Posterior vena cava (tissue), 2 donors: Measurements from ENCODE around the gene AFF2. TPM values are rescaled to one million over a fixed set of nuclear protein-coding genes. Genes with fewer than 3 reads are reported as not detected.
"Not testable (repeated sequence)": the region's sequence is repeated elsewhere in the genome, so short reads cannot be mapped to it uniquely, and the experiment has no call there.

Experiments
- DNase-seq: peaks from one replicate; pipeline ENCODE4 v3.0.0-alpha.2; 2020; ENCODE audit warnings: low spot score
- intact Hi-C, 2 donors: fragments of 100-400 bp; cut with DNase I; formaldehyde crosslinking; loops; one replicate each; pipeline versions ENCODE4 v1.14.1 to v1.14.2; 2022 to 2023
- total RNA-seq, 2 donors: library from RNA; stranded (reverse); fragmentation: NEBNext Ultra II Directional; extraction: Animal tissue kit (Norgen Biotek cat#: 25700); gene quantifications; one replicate each; pipeline ENCODE4 v1.2.1, GENCODE V29; 2021
- donor health status: DM: yes; HTN: yes; CAD: no.
- donor health status: DM: yes; HTN: yes; CAD: no.

Gene AFF2
- total RNA-seq, 2 donors from 2014 or later: 3.5 to 10.5 TPM

GRCh38 chrX:148618470-148619445 lies 118.3 kb downstream of the AFF2 start:
- no peak for DNase-seq
- intact Hi-C loops: no loop called here

DNA sequence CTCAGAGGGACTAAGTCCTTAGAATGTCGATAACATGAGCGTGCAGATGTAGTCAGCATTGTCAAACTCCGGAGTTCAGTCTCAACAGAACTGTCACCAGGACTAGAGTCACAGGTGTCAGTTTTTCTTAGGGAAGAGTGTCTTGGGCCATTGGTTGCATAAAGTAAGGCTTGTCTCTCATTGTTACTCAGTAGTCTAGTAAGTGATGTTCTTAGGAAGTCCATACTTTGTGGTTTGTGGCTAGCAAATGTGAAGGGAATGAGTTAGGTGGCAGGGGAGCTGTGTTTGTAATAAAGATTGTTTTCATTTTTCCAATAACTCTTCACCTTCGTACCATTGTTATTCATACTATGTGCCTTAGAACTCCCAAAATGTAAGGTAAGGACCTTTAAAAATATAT lies 119.6 kb downstream of the AFF2 start:
- no peak for DNase-seq
- intact Hi-C loops: no loop called here

DNA sequence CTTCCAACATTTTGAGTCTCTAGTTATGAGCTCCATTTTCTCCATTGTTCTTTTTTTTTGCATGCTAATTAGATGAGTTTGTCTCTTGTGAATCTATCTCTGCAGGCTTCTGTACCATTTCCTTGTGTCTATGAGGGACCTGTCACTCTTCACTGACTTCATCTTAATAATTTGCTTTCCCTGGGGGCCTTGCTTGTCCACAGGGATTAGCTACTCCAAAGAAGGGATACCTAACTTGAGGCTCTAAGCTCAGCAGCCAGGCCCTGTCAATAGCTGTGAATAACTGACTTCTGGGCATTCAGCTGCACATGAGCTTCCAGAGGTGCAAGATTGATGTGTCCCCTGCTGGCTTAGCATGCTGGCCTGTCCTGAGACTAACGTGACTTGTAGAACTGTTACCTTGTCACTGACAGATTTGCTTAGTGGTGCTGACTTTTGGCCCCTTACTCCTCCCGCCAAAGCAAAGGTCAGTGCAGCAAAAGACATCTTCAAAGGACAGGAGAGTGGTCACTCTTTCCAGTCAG lies 124.6 kb downstream of the AFF2 start:
- intact Hi-C loops: no loop called here
- no peak for DNase-seq

DNA sequence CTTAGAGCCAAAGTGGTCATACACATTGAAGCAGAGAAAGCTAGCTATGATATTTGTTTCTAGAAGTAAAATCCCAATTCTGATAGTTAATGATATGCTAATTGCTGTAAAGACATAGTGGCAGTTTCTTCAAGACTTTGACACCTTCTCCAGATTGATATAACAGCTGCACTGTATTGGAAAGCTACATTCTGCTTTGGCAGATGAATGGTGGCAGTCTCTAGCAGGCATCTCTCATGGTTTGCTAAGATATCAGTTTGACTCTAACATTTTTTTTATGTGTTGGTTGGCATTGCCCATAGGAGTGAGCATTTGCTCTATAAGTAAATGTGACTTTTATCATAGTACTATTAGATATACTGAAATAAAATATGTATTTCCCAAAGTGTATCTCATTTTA lies 128.2 kb downstream of the AFF2 start:
- intact Hi-C loops: no loop called here

DNA sequence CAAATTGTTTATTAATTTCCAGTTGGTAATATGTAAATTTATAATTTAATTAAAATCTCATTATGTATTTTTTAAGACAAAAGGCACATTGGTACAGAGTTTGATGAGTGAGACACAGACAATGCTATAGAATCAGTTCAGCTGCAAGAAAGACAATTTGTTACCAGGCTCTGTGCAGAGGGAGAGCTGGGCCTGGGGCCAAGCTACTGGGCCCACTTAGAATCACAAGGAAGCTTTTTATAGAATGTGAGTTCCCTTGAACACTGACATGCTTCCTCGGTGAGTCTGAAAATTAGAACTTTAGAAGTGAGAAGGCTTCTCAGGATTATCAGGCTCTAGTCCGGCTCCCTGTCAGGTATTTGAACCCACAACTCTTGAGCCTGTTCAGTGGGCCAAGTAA lies 129.0 kb downstream of the AFF2 start:
- intact Hi-C loops: no loop called here
- no peak for DNase-seq

More for the DNA sequence above, 128.2 kb downstream of the AFF2 start:
- no peak for DNase-seq

DNA sequence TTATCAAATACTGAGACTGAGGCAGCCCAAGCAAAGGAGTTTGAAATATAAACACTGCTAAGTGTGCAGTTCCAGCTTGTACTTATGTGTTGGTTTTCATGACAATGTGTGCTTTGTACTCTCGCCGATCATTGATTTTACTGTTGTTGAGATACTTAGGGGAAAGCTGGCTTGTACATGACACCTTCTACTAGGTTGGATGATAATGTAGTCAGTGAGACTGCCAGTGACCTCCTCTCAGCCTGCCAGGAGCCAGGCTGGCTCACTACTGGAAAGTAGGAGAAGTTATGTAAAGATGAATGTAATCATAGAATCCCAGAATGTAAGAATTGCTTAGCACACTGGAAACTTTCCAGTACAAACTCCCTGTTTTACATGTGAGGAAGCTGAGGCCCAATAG lies 132.0 kb downstream of the AFF2 start:
- no peak for DNase-seq
- intact Hi-C loops: no loop called here

DNA sequence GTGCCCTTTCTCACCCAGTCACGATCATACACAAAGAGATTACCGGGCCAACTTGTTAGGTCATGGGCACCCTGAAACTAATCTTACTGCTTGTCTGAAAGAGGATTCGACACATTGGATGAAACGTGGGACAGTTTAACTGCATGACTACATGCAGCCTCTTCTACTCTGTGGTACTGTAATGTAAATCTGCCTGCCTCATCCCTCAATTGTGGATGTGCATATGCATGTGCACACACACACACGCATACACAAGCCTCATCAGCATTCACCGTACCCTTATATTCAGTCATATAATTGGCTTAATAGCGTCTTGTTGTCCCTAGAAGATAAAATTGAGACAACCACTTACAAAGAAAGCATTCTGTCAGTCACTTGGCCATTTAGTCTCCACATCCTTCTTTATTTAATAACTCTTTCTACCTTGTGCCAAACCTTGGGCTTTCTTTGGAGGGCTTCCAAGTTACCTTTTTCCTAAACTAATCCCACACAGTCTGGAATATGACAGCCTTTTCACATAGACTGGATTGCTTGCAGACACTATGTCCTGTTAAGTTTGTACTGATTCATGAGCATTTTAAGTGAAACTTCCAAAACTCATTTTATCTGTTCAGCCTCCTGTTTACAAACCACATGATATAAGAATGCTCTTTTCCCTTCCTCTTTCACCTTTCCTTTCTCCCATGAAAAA lies 132.9 kb downstream of the AFF2 start:
- intact Hi-C loops: no loop called here
- DNase-seq: no peak

GRCh38 chrX:148634591-148634990 lies 134.2 kb downstream of the AFF2 start:
- intact Hi-C loops: no loop called here
- DNase-seq: no peak

- DNase-seq: no peak
- intact Hi-C loops: loop anchor here in 1 of 2 donors (5.0 kb wide), 1 partner anchor 984 kb away; no protein-coding TSS in a partner anchor
Measured at GRCh38 chrX:148643460-148643859, 143.0 kb downstream of the AFF2 start.

DNA sequence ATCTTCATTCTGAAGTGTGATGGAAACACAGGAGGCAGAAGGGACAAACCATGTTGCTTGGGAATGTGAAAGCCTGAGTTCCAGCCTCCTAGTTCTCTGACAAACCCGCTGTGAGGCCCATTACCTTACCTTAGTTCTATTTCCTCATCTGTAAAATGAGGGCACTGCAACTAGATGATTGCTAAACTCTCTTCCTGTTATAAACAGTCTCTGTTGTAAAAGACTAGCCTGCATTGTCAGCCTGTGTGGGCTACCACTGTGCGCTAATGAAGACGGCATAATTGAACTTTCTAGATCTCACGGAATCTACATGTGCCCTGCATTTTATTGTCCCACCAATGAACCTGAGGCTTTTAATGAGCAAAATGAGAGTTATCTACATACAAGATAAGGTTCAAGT lies 147.2 kb downstream of the AFF2 start:
- DNase-seq: no peak
- intact Hi-C loops: no loop called here

GRCh38 chrX:148649145-148649795 lies 148.9 kb downstream of the AFF2 start:
- no peak for DNase-seq
- intact Hi-C loops: no loop called here

DNA sequence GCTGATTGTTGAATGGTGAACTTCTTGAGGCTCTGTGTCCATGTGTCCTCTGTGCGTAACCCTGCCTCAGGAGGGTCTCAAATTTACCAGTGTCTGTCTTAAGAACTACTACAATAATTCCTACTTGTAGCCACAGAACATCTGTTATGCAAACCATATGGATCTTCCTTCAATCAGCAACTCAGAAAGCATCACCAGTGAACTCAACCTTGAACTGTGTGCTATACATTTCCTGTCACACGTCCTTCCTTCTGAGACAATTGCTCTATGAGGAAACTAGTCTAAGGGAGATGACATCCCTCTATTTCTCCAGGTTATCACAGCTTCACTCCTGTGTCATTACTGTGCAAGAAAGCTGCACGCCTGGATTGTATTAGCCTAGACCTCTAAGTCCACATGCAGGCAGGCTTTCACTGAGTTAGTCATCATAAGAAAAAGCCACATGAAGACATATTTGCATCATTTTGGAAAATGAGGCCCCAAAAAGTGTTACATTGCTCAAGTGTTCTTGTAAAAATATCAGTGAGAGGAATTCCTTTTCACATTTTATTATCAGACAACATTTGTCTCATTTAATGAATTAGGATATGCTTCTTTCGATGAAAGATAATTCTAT lies 157.8 kb downstream of the AFF2 start:
- intact Hi-C loops: no loop called here
- DNase-seq: no peak

- intact Hi-C loops: no loop called here
- DNase-seq: no peak
Measured at GRCh38 chrX:148659481-148659880, 159.1 kb downstream of the AFF2 start.

DNA sequence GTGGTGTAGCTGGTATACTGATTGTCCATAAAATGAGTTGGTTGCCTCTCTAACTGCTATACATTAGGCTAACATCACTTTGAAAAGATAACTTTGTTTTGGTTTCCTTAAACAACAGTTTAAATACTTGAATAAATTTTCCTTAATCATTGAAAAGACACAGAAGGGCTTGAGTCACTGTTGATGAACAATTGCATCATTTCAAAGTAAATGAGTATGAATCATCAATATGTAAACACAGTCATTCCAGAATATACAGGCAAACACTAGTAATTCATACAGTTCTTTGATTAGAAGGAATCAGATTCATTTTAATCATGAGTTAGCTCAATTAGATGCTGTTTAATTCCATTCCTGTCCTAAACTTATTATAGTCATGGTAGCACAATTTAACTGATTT lies 160.6 kb downstream of the AFF2 start:
- intact Hi-C loops: no loop called here

GRCh38 chrX:148662014-148662413 lies 161.6 kb downstream of the AFF2 start:
- intact Hi-C loops: no loop called here
- no peak for DNase-seq

More for the DNA sequence above, 160.6 kb downstream of the AFF2 start:
- no peak for DNase-seq

DNA sequence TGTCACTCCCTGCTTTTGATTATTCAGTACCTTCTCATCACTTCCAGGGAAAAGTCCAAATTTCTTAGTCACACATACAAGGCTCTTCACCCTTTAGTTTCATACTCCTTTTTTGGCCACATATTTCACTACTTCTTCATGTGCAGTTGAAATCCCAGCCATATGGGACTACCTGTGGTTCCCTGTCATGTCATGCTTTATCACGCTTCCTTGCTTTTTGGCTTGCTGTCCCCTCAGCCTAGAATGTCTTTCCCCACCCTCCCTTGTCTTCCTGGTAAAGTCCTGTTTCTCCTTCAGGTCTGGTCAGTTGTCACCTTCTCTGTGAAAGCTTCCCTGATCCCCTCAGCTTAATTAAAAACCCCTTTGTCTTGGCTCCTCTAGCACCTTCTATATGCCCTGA lies 163.8 kb downstream of the AFF2 start:
- no peak for DNase-seq

GRCh38 chrX:148664995-148665394 lies 164.6 kb downstream of the AFF2 start:
- no peak for DNase-seq
- intact Hi-C loops: no loop called here

More for the DNA sequence above, 163.8 kb downstream of the AFF2 start:
- intact Hi-C loops: no loop called here

- DNase-seq, intact Hi-C loops: not testable (repeated sequence)
Measured at GRCh38 chrX:148669175-148669574, 168.8 kb downstream of the AFF2 start.

GRCh38 chrX:148670277-148670676 lies 169.9 kb downstream of the AFF2 start:
- intact Hi-C loops: loop anchor here in 1 of 2 donors (5.0 kb wide), 1 partner anchor 622 kb away; no protein-coding TSS in a partner anchor
- no peak for DNase-seq
